ENCODE measurements around the gene IQSEC1.
"Not testable (repeated sequence)": the region's sequence is repeated elsewhere in the genome, so short reads cannot be mapped to it uniquely, and the experiment has no call there.

IQSEC1 gene

DNA sequence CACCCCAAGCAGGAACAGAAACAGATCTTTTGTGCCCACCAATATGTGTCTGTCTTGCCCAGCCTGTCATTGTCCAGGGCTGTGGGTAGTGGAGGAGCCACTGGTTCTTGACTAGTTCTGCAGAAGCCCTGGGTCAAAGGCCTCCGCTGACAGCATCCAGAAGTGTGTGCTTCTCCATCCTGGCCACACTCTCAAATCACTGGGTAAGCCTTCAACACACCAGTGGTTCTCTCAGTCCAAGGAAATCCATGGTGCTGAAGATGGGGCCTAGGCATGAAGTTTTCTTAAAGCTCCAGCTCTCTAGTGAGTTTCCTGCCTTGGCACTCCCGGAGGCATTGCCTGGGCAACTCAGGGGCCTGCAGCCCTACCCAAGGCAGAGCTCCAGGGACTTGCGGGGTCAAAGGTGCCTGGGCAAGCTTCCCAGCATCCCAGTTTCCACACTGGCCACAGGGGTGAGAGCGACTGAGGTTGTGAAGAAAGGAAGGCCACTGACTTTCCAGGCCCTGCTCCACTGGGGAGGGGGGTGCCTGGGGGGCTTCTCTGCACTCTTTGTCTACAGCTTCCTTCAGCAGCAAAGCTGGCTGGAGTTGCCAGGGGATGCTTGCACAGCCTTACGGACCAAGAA, 193.9 kb downstream of the IQSEC1 start:
- Histone ChIP-seq H3K27ac (ENCODE audit: low read length) (no peak overlapping the region), H3K4me3 (ENCODE audit: low read depth in 1 of 2, low read length in 2 of 2) (no peak overlapping the region), H3K27me3 (ENCODE audit: low read depth, low read length) (no peaks in the 10 kb centered on the region), H3K9me3 (ENCODE audit: control insufficient read depth in 1 of 2, low read length in 2 of 2) (no peaks in the 10 kb centered on the region), H3K36me3 (ENCODE audit: control insufficient read depth in 1 of 2, insufficient read depth in 2 of 2, low read length in 2 of 2) (no peaks in the 10 kb centered on the region), H3K4me1 (ENCODE audit: control insufficient read depth in 1 of 2, insufficient read depth in 2 of 2, low read length in 2 of 2) (peaks cover 0 to 8% of the 10 kb centered on the region in 2 donors)

DNA sequence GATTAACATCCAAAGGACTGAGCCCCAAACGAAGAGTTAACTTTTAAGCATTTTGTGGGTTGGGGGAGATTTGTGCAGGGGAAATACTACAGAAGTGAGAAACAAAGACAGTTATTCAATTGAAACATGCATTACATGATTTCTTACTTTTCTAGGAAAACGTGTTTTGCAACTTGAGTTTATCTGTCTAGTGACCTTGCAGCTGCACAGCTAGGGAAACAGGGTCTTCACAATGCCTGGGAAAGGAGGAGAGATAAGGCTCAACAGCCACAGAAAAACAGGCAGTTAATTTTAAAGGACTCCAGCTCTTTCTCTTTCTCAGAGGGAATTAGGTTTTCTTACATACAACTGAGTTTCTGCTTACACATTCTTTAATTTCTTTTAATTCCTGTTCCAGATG, 194.5 kb downstream of the IQSEC1 start:
- not testable (repeated sequence) for H3K27me3 ChIP-seq (ENCODE audit: low read depth, low read length); H3K4me1 ChIP-seq (ENCODE audit: control insufficient read depth in 1 of 2, insufficient read depth in 2 of 2, low read length in 2 of 2); H3K4me3 ChIP-seq (ENCODE audit: low read depth in 1 of 2, low read length in 2 of 2); H3K36me3 ChIP-seq (ENCODE audit: control insufficient read depth in 1 of 2, insufficient read depth in 2 of 2, low read length in 2 of 2); H3K9me3 ChIP-seq (ENCODE audit: control insufficient read depth in 1 of 2, low read length in 2 of 2); H3K27ac ChIP-seq (ENCODE audit: low read length)

DNA sequence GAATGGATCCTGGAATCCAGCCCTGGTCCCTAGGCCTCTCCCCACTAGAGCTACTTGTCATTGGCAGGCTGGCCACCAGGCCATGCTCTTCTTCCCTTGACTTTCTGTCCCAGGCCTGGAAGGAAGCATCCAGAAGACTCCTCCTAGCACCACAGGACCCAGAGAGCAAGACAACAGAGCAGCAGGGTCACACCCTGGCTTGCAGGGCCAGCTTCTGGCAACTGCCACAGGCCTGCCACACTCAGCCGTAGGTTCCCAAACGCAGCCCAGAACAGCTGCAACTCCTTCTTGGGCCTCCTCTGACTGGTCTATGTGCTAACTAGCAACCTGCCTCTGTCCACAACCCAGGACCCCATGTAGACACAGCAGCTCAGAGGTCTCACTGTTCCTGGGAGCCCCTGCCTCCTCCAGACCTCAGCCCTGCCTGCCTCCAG, 195.1 kb downstream of the IQSEC1 start:
- no peaks in the 10 kb centered on the region for H3K9me3 ChIP-seq (ENCODE audit: control insufficient read depth in 1 of 2, low read length in 2 of 2)
- H3K4me1 ChIP-seq (ENCODE audit: control insufficient read depth in 1 of 2, insufficient read depth in 2 of 2, low read length in 2 of 2): peaks cover 0 to 8% of the 10 kb centered on the region in 2 donors
- no peaks in the 10 kb centered on the region for H3K36me3 ChIP-seq (ENCODE audit: control insufficient read depth in 1 of 2, insufficient read depth in 2 of 2, low read length in 2 of 2)
- no peak overlapping the region for H3K27ac ChIP-seq (ENCODE audit: low read length)
- H3K4me3 ChIP-seq (ENCODE audit: low read depth in 1 of 2, low read length in 2 of 2): no peak overlapping the region
- no peaks in the 10 kb centered on the region for H3K27me3 ChIP-seq (ENCODE audit: low read depth, low read length)

DNA sequence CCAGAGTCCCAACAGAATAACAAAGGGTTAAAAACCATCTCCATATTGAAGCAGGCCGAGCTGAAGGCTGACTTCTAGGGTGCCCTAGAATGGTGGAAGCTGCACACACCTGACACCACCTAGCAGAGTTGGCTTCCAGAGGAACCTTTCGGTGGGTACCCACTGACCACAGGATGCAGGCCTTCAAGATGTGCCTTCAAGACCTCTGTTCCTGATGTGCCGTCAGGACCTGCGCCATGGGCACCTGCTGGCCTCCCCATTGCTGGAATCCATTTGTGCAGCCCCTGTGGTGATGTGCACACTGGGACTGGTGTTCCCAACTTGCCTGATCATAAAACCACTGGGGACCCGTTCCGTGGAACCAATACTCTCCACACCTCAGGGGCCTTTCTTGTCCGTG, 196.2 kb downstream of the IQSEC1 start:
- Histone ChIP-seq H3K9me3 (ENCODE audit: control insufficient read depth in 1 of 2, low read length in 2 of 2) (no peaks in the 10 kb centered on the region), H3K27ac (ENCODE audit: low read length) (no peak overlapping the region), H3K36me3 (ENCODE audit: control insufficient read depth in 1 of 2, insufficient read depth in 2 of 2, low read length in 2 of 2) (no peaks in the 10 kb centered on the region), H3K27me3 (ENCODE audit: low read depth, low read length) (no peaks in the 10 kb centered on the region), H3K4me1 (ENCODE audit: control insufficient read depth in 1 of 2, insufficient read depth in 2 of 2, low read length in 2 of 2) (peaks cover 0 to 8% of the 10 kb centered on the region in 2 donors), H3K4me3 (ENCODE audit: low read depth in 1 of 2, low read length in 2 of 2) (no peak overlapping the region)

DNA sequence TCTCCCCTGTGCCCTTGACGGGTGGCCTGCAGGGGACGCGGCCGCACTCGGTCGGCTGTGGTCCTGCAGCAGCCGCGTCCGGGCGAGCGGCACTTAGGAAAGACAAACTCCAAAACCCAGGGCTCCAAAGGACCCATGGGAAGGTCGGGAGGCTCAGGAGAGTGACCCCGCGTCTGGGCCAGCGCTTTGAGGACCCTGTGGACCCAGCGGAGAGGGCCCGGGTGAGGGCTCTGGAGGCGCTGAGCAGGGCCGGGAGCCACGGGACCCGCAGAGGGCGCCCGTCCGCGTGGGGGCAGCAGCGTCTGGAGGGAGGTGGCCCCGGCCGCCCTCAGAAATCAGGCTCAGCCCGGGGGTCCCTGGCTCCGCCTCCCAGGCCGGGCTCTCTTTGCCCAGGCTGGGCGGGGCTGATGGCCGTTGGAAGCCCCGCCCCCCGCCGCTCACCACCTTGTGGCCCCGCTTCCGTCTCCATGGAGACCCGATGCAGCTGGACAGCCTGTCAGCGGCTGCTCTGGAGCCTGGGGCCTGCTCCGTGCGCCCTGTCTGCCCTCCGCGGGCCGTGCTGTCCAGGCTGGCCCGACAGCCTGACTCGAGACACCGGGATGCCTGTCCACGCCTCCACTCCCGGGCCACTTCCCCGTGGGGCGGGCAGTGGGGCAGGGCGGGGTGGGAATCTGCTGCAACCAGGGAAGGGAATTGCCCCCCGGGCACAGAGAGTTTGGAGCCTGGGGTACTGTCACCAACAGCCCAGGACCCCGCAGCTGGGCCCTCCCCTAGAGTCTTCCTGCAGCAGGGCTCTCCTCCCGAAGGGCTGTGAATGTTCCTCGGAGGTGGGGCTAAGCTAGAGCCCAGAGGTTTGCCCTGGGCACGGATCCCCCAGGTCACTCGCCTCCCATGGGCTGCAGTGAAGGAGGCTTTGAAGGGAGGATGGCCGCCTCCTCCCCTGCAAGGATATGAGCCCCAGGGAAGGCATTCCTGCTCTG, 197.1 kb downstream of the IQSEC1 start:
- Histone ChIP-seq H3K27me3 (ENCODE audit: low read depth, low read length) (no peaks in the 10 kb centered on the region), H3K36me3 (ENCODE audit: control insufficient read depth in 1 of 2, insufficient read depth in 2 of 2, low read length in 2 of 2) (no peaks in the 10 kb centered on the region), H3K4me1 (ENCODE audit: control insufficient read depth in 1 of 2, insufficient read depth in 2 of 2, low read length in 2 of 2) (peaks cover 0 to 8% of the 10 kb centered on the region in 2 donors), H3K9me3 (ENCODE audit: control insufficient read depth in 1 of 2, low read length in 2 of 2) (no peaks in the 10 kb centered on the region), H3K27ac (ENCODE audit: low read length) (no peak overlapping the region), H3K4me3 (ENCODE audit: low read depth in 1 of 2, low read length in 2 of 2) (peak overlapping the region in 1 of 2 donors; percentile 53)

DNA sequence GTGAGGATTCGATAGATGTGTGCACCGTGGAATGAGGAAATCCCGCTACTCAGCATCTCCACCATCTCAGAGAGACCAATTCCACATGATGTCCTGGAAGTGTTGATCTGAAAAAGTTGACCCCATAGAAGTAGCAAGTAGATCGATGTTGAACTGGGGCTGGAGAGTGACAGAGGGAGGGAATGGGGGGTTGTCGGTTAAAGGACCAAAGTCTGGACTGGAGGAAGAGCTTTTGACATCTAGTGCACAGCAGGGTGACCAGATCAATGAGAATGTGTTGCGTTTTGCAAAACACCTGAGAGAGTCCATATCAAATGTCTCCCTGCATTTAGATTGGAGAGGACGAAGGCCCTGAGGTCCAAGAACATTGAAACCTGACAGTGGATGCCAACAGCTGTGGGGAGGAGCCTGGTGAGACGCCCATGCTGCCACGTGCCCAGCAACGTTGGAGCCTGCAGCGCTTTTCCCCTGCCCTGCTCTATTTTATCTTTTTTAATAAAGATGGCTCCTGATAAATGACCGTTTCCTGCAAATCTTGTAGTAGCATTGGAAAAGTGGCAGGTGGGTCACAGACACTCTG, 201.7 kb downstream of the IQSEC1 start:
- Histone ChIP-seq H3K36me3 (ENCODE audit: control insufficient read depth in 1 of 2, insufficient read depth in 2 of 2, low read length in 2 of 2) (no peaks in the 10 kb centered on the region), H3K9me3 (ENCODE audit: control insufficient read depth in 1 of 2, low read length in 2 of 2) (no peaks in the 10 kb centered on the region), H3K4me1 (ENCODE audit: control insufficient read depth in 1 of 2, insufficient read depth in 2 of 2, low read length in 2 of 2) (peaks cover 0 to 18% of the 10 kb centered on the region in 2 donors), H3K27me3 (ENCODE audit: low read depth, low read length) (no peaks in the 10 kb centered on the region), H3K4me3 (ENCODE audit: low read depth in 1 of 2, low read length in 2 of 2) (no peak overlapping the region), H3K27ac (ENCODE audit: low read length) (no peak overlapping the region)

DNA sequence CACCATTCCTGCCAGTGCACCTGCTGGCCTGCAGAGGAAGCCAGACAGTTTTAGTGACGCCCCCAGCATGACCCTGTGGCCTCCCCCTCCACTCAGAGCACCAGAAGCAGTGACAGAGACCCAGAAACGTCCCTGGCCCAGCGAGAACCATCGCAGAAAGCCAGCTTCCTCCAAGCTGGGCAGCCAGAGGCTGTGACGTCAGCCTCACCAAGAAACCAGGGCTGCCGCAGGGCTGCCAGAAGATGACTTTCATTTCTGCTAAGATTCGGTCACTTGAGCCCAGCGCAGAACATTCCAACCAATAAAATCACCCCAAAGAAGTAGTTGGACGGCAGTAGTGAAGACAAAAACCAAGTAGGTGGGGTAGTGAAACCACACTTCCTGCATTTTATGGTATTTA, 202.3 kb downstream of the IQSEC1 start:
- H3K4me3 ChIP-seq (ENCODE audit: low read depth in 1 of 2, low read length in 2 of 2): no peak overlapping the region
- no peaks in the 10 kb centered on the region for H3K27me3 ChIP-seq (ENCODE audit: low read depth, low read length)
- H3K4me1 ChIP-seq (ENCODE audit: control insufficient read depth in 1 of 2, insufficient read depth in 2 of 2, low read length in 2 of 2): peaks cover 0 to 13% of the 10 kb centered on the region in 2 donors

DNA sequence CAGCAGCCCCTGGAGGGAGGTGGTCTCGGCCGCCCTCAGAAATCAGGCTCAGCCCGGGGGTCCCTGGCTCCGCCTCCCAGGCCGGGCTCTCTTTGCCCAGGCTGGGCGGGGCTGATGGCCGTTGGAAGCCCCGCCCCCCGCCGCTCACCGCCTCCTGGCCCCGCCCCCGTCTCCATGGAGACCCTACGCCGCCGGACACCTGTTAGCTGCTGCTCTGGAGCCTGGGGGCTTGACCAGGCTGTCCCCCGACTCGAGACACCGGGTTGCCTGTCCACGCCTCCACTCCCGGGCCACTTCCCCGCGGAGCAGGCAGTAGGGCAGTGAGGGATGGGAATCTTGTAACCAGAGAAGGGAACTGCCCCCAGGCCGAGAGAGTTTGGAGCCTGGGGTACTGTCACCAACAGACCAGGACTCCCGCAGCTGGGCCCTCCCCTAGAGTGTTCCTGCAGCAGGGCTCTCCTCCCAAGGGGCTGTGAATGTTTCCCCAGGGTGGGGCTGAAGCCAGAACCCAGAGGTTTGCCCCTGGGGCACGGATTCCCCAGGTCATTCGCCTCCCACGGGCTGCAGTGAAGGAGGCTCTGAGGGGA, 204.1 kb downstream of the IQSEC1 start:
- peaks cover 0 to 13% of the 10 kb centered on the region in 2 donors for H3K4me1 ChIP-seq (ENCODE audit: control insufficient read depth in 1 of 2, insufficient read depth in 2 of 2, low read length in 2 of 2)
- peak overlapping the region in 1 of 2 donors; percentile 28 for H3K4me3 ChIP-seq (ENCODE audit: low read depth in 1 of 2, low read length in 2 of 2)
- H3K27ac ChIP-seq (ENCODE audit: low read length): no peak overlapping the region
- H3K9me3 ChIP-seq (ENCODE audit: control insufficient read depth in 1 of 2, low read length in 2 of 2): peaks cover 0 to 6% of the 10 kb centered on the region in 2 donors
- no peaks in the 10 kb centered on the region for H3K36me3 ChIP-seq (ENCODE audit: control insufficient read depth in 1 of 2, insufficient read depth in 2 of 2, low read length in 2 of 2)
- H3K27me3 ChIP-seq (ENCODE audit: low read depth, low read length): no peaks in the 10 kb centered on the region

More for the DNA sequence above, 202.3 kb downstream of the IQSEC1 start:
- H3K9me3 ChIP-seq (ENCODE audit: control insufficient read depth in 1 of 2, low read length in 2 of 2): no peaks in the 10 kb centered on the region
- no peaks in the 10 kb centered on the region for H3K36me3 ChIP-seq (ENCODE audit: control insufficient read depth in 1 of 2, insufficient read depth in 2 of 2, low read length in 2 of 2)
- no peak overlapping the region for H3K27ac ChIP-seq (ENCODE audit: low read length)

DNA sequence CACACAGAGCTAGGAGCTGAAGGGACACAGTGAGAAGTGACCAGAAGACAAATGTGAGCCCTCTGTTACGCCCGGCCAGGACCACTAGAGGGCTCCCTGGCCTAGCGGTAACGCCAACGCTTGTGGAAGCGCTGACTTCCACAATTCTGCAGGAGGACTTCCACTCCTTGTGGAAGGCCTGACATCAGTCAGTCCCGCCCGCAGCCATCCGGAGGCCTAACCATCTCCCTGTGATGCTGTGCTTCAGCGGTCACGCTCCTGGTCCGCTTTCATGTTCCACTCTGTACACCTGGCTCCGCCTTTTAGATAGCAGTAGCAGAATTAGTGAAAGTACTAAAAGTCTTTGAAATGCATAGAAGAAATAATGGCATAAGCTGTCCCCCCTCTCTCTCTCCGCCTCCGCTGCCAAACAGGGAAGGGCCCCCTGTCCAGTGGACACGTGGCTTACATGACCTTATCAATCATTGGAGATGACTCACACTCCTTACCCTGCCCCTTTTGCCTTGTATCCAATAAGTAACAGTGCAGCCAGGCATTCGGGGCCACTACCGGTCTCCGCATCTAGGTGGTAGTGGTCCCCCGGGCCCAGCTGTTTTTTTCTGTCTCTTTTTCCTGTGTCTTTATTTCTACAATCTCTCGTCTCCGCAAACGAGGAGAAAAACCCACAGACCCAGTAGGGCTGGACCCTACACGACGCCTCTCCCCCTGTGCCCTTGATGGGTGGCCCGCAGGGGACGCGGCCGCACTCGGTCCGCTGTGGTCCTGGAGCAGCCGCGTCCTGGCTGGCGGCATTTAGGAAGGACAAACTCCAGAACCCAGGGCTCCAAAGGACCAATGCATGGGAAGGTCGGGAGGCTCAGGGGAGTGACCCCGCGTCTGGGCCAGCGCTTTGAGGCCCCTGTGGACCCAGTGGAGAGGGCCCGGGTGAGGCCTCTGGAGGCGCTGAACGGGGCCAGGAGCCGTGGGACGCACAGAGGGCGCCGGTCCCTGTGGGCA, 204.9 kb downstream of the IQSEC1 start:
- Histone ChIP-seq H3K4me3 (ENCODE audit: low read depth in 1 of 2, low read length in 2 of 2) (peak overlapping the region in 1 of 2 donors; percentile 28), H3K27ac (ENCODE audit: low read length) (no peak overlapping the region), H3K27me3 (ENCODE audit: low read depth, low read length) (no peaks in the 10 kb centered on the region), H3K4me1 (ENCODE audit: control insufficient read depth in 1 of 2, insufficient read depth in 2 of 2, low read length in 2 of 2) (peaks cover 0 to 13% of the 10 kb centered on the region in 2 donors), H3K36me3 (ENCODE audit: control insufficient read depth in 1 of 2, insufficient read depth in 2 of 2, low read length in 2 of 2) (no peaks in the 10 kb centered on the region), H3K9me3 (ENCODE audit: control insufficient read depth in 1 of 2, low read length in 2 of 2) (peaks cover 0 to 6% of the 10 kb centered on the region in 2 donors)

DNA sequence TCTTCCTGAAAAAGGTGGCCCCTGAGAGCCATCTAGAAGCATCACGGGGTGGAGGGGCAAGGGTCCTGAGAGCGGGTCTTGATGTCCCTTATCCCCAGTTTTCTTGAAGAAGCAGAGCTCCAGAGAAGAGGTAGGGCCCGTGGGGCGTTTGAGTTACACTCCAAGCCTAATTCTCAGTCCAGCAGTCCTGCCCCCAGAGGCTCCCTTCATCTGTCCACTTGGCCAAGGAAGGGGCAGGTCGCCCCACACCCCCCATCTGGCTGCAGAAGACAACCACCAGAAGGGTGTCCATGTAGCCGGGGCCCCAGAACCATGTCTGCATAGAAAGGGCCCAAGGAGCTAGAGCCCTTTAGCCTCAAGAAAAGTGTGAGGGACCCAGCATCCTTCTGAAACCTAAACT, 206.4 kb downstream of the IQSEC1 start:
- H3K27me3 ChIP-seq (ENCODE audit: low read depth, low read length): no peaks in the 10 kb centered on the region
- no peaks in the 10 kb centered on the region for H3K36me3 ChIP-seq (ENCODE audit: control insufficient read depth in 1 of 2, insufficient read depth in 2 of 2, low read length in 2 of 2)
- no peak overlapping the region for H3K27ac ChIP-seq (ENCODE audit: low read length)
- H3K9me3 ChIP-seq (ENCODE audit: control insufficient read depth in 1 of 2, low read length in 2 of 2): peaks cover 0 to 6% of the 10 kb centered on the region in 2 donors
- no peak overlapping the region for H3K4me3 ChIP-seq (ENCODE audit: low read depth in 1 of 2, low read length in 2 of 2)
- peaks cover 0 to 13% of the 10 kb centered on the region in 2 donors for H3K4me1 ChIP-seq (ENCODE audit: control insufficient read depth in 1 of 2, insufficient read depth in 2 of 2, low read length in 2 of 2)
